ENCODE measurements around the gene ELK4.

GRCh38 chr1:205629751-205630150 lies 2.1 kb downstream of the ELK4 start:
- TF ChIP-seq CTCF (IDR thresholded peaks at IDR 0.05): no peak
- no peak for TF ChIP-seq POLR2A (IDR thresholded peaks at IDR 0.05)

All from ovary (tissue), 3 donors.